ENCODE data around the gene RABGAP1L. TPM values are rescaled to one million over a fixed set of nuclear protein-coding genes. Genes with fewer than 3 reads are reported as not detected.

Gene RABGAP1L
- total RNA-seq, 1 experiment from 2014 or later: 29.3 TPM

DNA sequence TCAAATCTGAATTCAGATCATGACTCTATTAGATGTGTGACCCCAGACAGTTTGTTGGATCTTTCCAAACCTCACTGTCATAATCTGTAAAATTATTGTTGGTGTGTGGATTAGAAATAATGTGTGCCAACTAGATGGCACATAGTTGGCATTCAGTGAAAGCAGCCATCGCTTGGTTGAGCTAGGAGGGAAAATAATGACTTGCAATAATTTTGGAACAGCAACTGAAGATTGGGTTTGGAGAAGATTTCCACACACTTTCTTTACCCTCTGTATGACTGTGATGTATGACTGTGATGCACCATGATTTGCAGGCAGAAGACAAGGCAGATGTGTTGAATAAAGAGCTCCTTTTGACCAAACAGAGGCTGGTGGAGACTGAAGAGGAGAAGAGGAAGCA lies 816.4 kb downstream of the RABGAP1L start:
- no peaks in the 10 kb centered on the region for H3K9me3 ChIP-seq (ENCODE audit: control insufficient read depth in 1 of 2, insufficient read depth in 1 of 2, low read depth in 1 of 2, low read length in 2 of 2)
- no peak for DNase-seq (ENCODE audit: low read depth, low spot score)
- H3K36me3 ChIP-seq (ENCODE audit: control insufficient read depth in 1 of 2, insufficient read depth in 2 of 2, low read length in 2 of 2): no peaks in the 10 kb centered on the region
- no peak overlapping the region for H3K9ac ChIP-seq (ENCODE audit: low read length)
- H3K4me2 ChIP-seq (ENCODE audit: low read length): no peak overlapping the region
- H3K9me2 ChIP-seq (ENCODE audit: insufficient read depth): no peaks in the 10 kb centered on the region
- peaks cover 0 to 10% of the 10 kb centered on the region in 2 experiments; a peak in 2 of 4 replicates for H3K4me1 ChIP-seq (ENCODE audit: control insufficient read depth in 1 of 2, insufficient read depth in 2 of 2, low read length in 2 of 2)
- H3K27ac ChIP-seq (ENCODE audit: low read depth, low read length): no peak overlapping the region
- ChIA-PET POLR2A (no interaction called here), CTCF (interaction anchor here (3.0 kb wide), 1 partner anchor 11 kb away, joined by 12 read pairs; no protein-coding TSS in a partner anchor), RAD21 (ENCODE audit: low non-redundant PET in 1 of 2, low total read pairs in 2 of 2, uncharacterized antibody in 2 of 2, unreplicated experiment in 2 of 2) (no interaction called here)
- TF ChIP-seq, protein P1, sequence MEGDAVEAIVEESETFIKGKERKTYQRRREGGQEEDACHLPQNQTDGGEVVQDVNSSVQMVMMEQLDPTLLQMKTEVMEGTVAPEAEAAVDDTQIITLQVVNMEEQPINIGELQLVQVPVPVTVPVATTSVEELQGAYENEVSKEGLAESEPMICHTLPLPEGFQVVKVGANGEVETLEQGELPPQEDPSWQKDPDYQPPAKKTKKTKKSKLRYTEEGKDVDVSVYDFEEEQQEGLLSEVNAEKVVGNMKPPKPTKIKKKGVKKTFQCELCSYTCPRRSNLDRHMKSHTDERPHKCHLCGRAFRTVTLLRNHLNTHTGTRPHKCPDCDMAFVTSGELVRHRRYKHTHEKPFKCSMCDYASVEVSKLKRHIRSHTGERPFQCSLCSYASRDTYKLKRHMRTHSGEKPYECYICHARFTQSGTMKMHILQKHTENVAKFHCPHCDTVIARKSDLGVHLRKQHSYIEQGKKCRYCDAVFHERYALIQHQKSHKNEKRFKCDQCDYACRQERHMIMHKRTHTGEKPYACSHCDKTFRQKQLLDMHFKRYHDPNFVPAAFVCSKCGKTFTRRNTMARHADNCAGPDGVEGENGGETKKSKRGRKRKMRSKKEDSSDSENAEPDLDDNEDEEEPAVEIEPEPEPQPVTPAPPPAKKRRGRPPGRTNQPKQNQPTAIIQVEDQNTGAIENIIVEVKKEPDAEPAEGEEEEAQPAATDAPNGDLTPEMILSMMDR (IDR thresholded peaks at IDR 0.05 in 2 of 3, conservative IDR thresholded peaks at IDR 0.05 in 1 of 3; ENCODE audit: borderline replicate concordance in 1 of 3, insufficient read depth in 1 of 3, low read depth in 2 of 3, low read length in 2 of 3): no peak
- TF ChIP-seq ZFX (IDR thresholded peaks at IDR 0.05): no peak
- no peak for TF ChIP-seq MAX (IDR thresholded peaks at IDR 0.05)
- TF ChIP-seq JUND (IDR thresholded peaks at IDR 0.05): no peak
- no peak for TF ChIP-seq SRF (IDR thresholded peaks at IDR 0.05; ENCODE audit: low read depth)
- no peak for TF ChIP-seq YY1 (IDR thresholded peaks at IDR 0.05; ENCODE audit: extremely low read depth, insufficient replicate concordance, low read depth, low read length)
- TF ChIP-seq CBX3 (IDR thresholded peaks at IDR 0.05; ENCODE audit: low read depth): no peak
- TF ChIP-seq ATF3 (IDR thresholded peaks at IDR 0.05): no peak
- no peak for TF ChIP-seq EGR1 (IDR thresholded peaks at IDR 0.05; ENCODE audit: low read depth)
- no peak for TF ChIP-seq RAD21 (IDR thresholded peaks at IDR 0.05; ENCODE audit: low read depth)
- TF ChIP-seq SIN3A (IDR thresholded peaks at IDR 0.05; ENCODE audit: low read depth): no peak
- TF ChIP-seq CEBPB (IDR thresholded peaks at IDR 0.05; ENCODE audit: low read depth): no peak
- no peak for TF ChIP-seq FOSL1 (IDR thresholded peaks at IDR 0.05; ENCODE audit: low read depth)
- TF ChIP-seq EZH2phosphoT487 (IDR thresholded peaks at IDR 0.05; ENCODE audit: borderline replicate concordance): no peak
- no peak for TF ChIP-seq TCF7L2 (IDR thresholded peaks at IDR 0.05; ENCODE audit: borderline replicate concordance, extremely low read depth, insufficient read depth, insufficient read length)
- TF ChIP-seq POLR2AphosphoS5 (IDR thresholded peaks at IDR 0.05; ENCODE audit: low read depth, low read length): no peak
- TF ChIP-seq SP1 (IDR thresholded peaks at IDR 0.05; ENCODE audit: low read depth): no peak
- TF ChIP-seq, protein P2, sequence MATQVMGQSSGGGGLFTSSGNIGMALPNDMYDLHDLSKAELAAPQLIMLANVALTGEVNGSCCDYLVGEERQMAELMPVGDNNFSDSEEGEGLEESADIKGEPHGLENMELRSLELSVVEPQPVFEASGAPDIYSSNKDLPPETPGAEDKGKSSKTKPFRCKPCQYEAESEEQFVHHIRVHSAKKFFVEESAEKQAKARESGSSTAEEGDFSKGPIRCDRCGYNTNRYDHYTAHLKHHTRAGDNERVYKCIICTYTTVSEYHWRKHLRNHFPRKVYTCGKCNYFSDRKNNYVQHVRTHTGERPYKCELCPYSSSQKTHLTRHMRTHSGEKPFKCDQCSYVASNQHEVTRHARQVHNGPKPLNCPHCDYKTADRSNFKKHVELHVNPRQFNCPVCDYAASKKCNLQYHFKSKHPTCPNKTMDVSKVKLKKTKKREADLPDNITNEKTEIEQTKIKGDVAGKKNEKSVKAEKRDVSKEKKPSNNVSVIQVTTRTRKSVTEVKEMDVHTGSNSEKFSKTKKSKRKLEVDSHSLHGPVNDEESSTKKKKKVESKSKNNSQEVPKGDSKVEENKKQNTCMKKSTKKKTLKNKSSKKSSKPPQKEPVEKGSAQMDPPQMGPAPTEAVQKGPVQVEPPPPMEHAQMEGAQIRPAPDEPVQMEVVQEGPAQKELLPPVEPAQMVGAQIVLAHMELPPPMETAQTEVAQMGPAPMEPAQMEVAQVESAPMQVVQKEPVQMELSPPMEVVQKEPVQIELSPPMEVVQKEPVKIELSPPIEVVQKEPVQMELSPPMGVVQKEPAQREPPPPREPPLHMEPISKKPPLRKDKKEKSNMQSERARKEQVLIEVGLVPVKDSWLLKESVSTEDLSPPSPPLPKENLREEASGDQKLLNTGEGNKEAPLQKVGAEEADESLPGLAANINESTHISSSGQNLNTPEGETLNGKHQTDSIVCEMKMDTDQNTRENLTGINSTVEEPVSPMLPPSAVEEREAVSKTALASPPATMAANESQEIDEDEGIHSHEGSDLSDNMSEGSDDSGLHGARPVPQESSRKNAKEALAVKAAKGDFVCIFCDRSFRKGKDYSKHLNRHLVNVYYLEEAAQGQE (IDR thresholded peaks at IDR 0.05; ENCODE audit: low read depth): no peak
- no peak for TF ChIP-seq ZBTB33 (IDR thresholded peaks at IDR 0.05; ENCODE audit: extremely low read depth, insufficient replicate concordance, low read length)
- no peak for TF ChIP-seq ZNF274 (IDR thresholded peaks at IDR 0.05; ENCODE audit: low read depth, low read length)
- no peak for ATAC-seq
- BruUV-seq (replicated peaks): no TSS peak
- H4K20me1 ChIP-seq (ENCODE audit: insufficient read depth): no peaks in the 10 kb centered on the region
- intact Hi-C loops (cut with micrococcal nuclease): no loop called here
- no peak overlapping the region for H2AFZ ChIP-seq (ENCODE audit: low read depth, low read length, poor library complexity, severe bottlenecking)
- H3K4me3 ChIP-seq (replicated peaks in 1 of 2; ENCODE audit: low read depth in 1 of 2, low read length in 2 of 2): no peak overlapping the region
- H3K79me2 ChIP-seq (ENCODE audit: insufficient read depth, low read length): no peaks in the 10 kb centered on the region
- no peaks in the 10 kb centered on the region for H3K27me3 ChIP-seq (ENCODE audit: insufficient read depth, low read length)

All from HCT116 (cell line).